Thyroid gland (tissue), 4 donors: ENCODE measurements around the gene CUTA.

Experiments
- CTCF ChIP-seq, 6 experiments: fragments of 200-600 bp in 3 of 6; fragments of 450-650 bp in 3 of 6; sonication (generic) in 3 of 6; IDR thresholded peaks; one replicate each; pipeline ENCODE4 v1.5.1; 2016 to 2019; ENCODE audit warnings: antibody characterized with exemption in 6 of 6, mild to moderate bottlenecking in 2 of 6, inconsistent platforms in 1 of 6, moderate library complexity in 1 of 6
- POLR2A ChIP-seq, 2 donors: fragments of 450-650 bp; IDR thresholded peaks; one replicate each; pipeline ENCODE4 v1.6.1; 2017; ENCODE audit warnings: antibody characterized with exemption in 2 of 2, mild to moderate bottlenecking in 2 of 2, moderate library complexity in 1 of 2

GRCh38 chr6:33404884-33405283, 13.0 kb downstream of the CUTA start:
- no peak for TF ChIP-seq CTCF (IDR thresholded peaks at IDR 0.05)
- TF ChIP-seq POLR2A (IDR thresholded peaks at IDR 0.05): no peak
